AG04450 (cell line): ENCODE measurements around the gene PLXNA2. TPM values are rescaled to one million over a fixed set of nuclear protein-coding genes. Genes with fewer than 3 reads are reported as not detected.

Experiments
- CTCF ChIA-PET: fragments of 300-600, 350-600 bp; formaldehyde crosslinking; extraction: SDS; loops from one replicate; lab custom pipeline; 2022; ENCODE audit warnings: antibody characterized with exemption, inconsistent platforms; lab: Charles Lee
- POLR2A ChIA-PET: fragments of 350-600 bp; formaldehyde crosslinking; extraction: SDS; loops from one replicate; lab custom pipeline; 2021; ENCODE audit warnings: antibody characterized with exemption, inconsistent platforms; lab: Yijun Ruan, JAX
- DNase-seq: peaks from one replicate; pipeline ENCODE4 v3.0.0-alpha.2; 2011; ENCODE audit warnings: low read depth, low spot score
- H3K27ac ChIP-seq: one replicate; pipeline ENCODE4 v1.5.1; 2012; ENCODE audit warnings: low read depth, low read length, control low read depth
- H3K27me3 ChIP-seq: one replicate; pipeline ENCODE4 v1.6.0; 2012; ENCODE audit warnings: low read length; ENCODE audit not compliant: control insufficient read depth, insufficient read depth
- H3K4me3 ChIP-seq: 2 replicates; pipeline ENCODE4 v1.5.1; 2011; ENCODE audit warnings: mild to moderate bottlenecking, low read depth, low read length, control low read depth
- H3K9me3 ChIP-seq: 2 replicates; pipeline ENCODE4 v1.5.1; 2012; ENCODE audit warnings: low read length; ENCODE audit not compliant: control insufficient read depth, insufficient read depth
- polyA plus RNA-seq: library from polyadenylated mRNA; depleted of rRNA; stranded (reverse); fragments of >200 nt; gene quantifications from 2 replicates; pipeline ENCODE4 v1.2.3, GENCODE V29; 2011
- TF ChIP-seq, protein P1 (sequence below): IDR thresholded peaks from 2 replicates; pipeline ENCODE4 v1.5.1; 2011; ENCODE audit warnings: low read depth, low read length, control low read depth, inconsistent platforms

PLXNA2 gene
- polyA plus RNA-seq, 1 experiment = 0.10 TPM

DNA sequence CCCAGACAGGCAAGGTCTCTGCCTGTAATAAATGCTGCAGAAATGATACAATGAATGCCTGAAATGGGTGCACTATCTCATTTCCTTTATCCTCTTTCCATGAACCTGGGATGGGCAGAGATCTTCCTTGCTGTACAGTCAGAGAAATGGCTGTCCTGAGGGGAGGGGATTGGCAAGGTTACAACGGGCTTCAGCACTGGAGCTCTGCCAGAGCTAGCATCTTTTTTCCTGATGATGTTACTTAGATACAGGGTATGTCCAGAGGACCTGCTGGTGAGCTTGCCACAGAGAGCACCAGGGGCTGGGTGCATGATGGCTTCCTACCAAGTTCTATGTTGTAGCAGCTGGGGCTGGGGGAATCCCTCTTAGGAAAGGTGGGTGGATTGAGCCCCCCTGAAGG lies 115.1 kb downstream of the PLXNA2 start:
- Histone ChIP-seq H3K27ac (no peak overlapping the region), H3K4me3 (no peak overlapping the region), H3K9me3 (no peaks in the 10 kb centered on the region), H3K27me3 (peaks cover 2% of the 10 kb centered on the region)
- TF ChIP-seq, protein P1, sequence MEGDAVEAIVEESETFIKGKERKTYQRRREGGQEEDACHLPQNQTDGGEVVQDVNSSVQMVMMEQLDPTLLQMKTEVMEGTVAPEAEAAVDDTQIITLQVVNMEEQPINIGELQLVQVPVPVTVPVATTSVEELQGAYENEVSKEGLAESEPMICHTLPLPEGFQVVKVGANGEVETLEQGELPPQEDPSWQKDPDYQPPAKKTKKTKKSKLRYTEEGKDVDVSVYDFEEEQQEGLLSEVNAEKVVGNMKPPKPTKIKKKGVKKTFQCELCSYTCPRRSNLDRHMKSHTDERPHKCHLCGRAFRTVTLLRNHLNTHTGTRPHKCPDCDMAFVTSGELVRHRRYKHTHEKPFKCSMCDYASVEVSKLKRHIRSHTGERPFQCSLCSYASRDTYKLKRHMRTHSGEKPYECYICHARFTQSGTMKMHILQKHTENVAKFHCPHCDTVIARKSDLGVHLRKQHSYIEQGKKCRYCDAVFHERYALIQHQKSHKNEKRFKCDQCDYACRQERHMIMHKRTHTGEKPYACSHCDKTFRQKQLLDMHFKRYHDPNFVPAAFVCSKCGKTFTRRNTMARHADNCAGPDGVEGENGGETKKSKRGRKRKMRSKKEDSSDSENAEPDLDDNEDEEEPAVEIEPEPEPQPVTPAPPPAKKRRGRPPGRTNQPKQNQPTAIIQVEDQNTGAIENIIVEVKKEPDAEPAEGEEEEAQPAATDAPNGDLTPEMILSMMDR = no peak
- no peak for DNase-seq
- ChIA-PET POLR2A (no interaction called here), CTCF (interaction anchor here (0.9 to 1.4 kb wide), 3 partner anchors 18 to 116 kb away, joined by 3 to 5 read pairs (median 4); no protein-coding TSS in a partner anchor)

DNA sequence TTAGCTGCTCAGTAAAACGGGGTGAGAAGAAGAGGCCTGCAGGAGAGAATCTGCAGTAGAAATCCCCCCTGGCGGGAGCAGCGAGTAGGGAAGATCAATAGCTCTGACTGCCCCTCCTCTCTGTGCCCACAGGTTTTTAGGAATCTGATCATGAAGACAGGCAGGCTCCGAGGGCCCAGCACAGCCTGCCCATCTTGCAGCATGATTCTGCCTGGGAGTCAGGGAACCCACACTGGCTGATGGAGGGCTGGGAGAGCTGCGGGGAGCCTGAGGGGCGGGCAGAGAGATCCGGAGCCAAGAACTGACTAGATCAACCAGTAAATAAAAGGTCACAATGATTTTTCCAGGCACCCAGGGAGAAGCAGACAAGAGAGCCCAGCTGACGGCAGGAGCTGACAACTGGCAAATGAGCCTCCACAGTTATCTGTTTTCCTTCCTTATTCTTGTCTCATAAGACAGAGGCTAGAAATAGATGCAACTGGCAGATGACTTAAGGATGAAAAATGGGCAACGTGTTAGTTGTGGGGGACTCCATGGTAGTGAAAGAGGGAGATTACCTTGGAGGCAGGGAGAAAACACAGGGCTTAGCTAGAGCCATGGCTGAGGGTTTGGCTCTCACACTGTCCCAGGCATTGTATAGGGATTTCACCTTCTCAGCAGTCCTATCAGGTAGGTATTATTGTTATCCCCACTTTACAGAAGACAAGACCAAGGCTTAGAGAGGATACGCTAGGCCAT lies 116.2 kb downstream of the PLXNA2 start:
- TF ChIP-seq, protein P1 = no peak
- Histone ChIP-seq H3K27me3 (peaks cover 2% of the 10 kb centered on the region), H3K9me3 (no peaks in the 10 kb centered on the region), H3K4me3 (no peak overlapping the region), H3K27ac (no peak overlapping the region)
- ChIA-PET CTCF (interaction anchor here (0.6 to 1.5 kb wide), 5 partner anchors 8 to 124 kb away, joined by 3 to 8 read pairs (median 6); no protein-coding TSS in a partner anchor), POLR2A (no interaction called here)
- no peak for DNase-seq

DNA sequence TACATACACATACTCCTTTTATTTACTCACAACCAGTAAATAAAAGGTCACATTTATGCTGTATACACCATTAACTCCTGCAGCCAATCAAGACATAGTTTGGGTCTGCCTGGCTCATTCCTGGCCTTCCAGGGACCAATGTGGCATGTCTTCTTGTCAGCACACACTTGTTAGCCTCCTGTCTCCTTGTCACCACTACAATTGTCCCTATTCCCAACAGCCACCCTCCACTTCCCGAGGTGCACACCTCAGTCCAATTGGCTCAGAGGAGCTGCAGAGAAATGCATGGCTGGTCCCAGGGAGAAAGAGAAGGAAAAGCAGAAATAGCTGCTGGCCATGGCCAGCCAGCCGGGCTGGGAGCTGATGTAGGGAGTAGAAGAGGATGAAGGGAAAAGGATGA lies 116.9 kb downstream of the PLXNA2 start:
- ChIA-PET POLR2A (no interaction called here), CTCF (interaction anchor here (0.6 to 1.5 kb wide), 3 partner anchors 105 to 125 kb away, joined by 6 to 8 read pairs (median 7); no protein-coding TSS in a partner anchor)
- peaks cover 2% of the 10 kb centered on the region for H3K27me3 ChIP-seq
- no peak overlapping the region for H3K27ac ChIP-seq
- no peak for DNase-seq
- H3K9me3 ChIP-seq = no peaks in the 10 kb centered on the region
- H3K4me3 ChIP-seq = no peak overlapping the region
- TF ChIP-seq, protein P1 = no peak

DNA sequence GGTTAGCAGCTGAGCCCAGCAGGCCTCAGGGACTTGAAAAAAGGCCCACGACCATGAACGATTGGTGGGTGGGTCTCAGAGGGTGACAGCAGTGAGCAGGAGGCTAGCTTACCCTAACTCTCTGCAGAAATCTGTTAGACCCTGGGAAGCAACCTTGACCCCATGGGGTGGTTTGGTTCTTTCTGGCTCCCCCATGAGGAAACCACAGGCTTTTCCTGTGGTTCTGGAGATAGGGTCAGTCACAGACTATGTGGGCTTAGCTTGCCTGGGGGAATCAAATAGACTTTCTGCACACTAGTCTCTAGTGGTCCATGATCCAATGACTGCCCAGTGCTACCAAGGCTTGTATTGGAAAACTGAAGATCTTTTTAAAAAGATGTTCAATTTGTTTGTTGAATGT lies 118.1 kb downstream of the PLXNA2 start:
- CTCF ChIA-PET = no interaction called here
- H3K9me3 ChIP-seq = no peaks in the 10 kb centered on the region
- POLR2A ChIA-PET = no interaction called here
- no peak overlapping the region for H3K4me3 ChIP-seq
- H3K27ac ChIP-seq = no peak overlapping the region
- DNase-seq = no peak
- no peaks in the 10 kb centered on the region for H3K27me3 ChIP-seq
- TF ChIP-seq, protein P1 = no peak
